Measurements from ENCODE around the gene SUDS3. TPM values are rescaled to one million over a fixed set of nuclear protein-coding genes. Genes with fewer than 3 reads are reported as not detected.
A peak's percentile ranks its signal among the peaks of the same experiment; 100 is the strongest.
"Not testable (repeated sequence)": the region's sequence is repeated elsewhere in the genome, so short reads cannot be mapped to it uniquely, and the experiment has no call there.

SUDS3 gene
- total RNA-seq, 1 experiment from 2014 or later, result 50.5 TPM

GRCh38 chr12:118353721-118354120 is 22.6 kb upstream of the SUDS3 start:
- peaks cover 24% of the 10 kb centered on the region for H3K4me1 Mint-ChIP-seq (ENCODE audit: low read depth, unreplicated experiment)

GRCh38 chr12:118354503-118354902 is 21.9 kb upstream of the SUDS3 start:
- H3K4me1 Mint-ChIP-seq (ENCODE audit: low read depth, unreplicated experiment), result peaks cover 24% of the 10 kb centered on the region
- H3K4me3 Mint-ChIP-seq (ENCODE audit: low read depth, unreplicated experiment); H3K9me3 Mint-ChIP-seq (ENCODE audit: low read depth, unreplicated experiment); H3K27me3 Mint-ChIP-seq (ENCODE audit: unreplicated experiment); BruUV-seq (replicated peaks); H3K27ac Mint-ChIP-seq (ENCODE audit: unreplicated experiment); DNase-seq; intact Hi-C loops (cut with micrococcal nuclease; ENCODE audit: unreplicated experiment): not testable (repeated sequence)
- H3K36me3 Mint-ChIP-seq (ENCODE audit: insufficient read depth, unreplicated experiment), result peaks cover 24% of the 10 kb centered on the region
- CTCF ChIA-PET, result interaction anchor here (0.6 kb wide), 1 partner anchor 13 kb away, joined by 3 read pairs; no protein-coding TSS in a partner anchor

More at GRCh38 chr12:118353721-118354120, 22.6 kb upstream of the SUDS3 start:
- Mint-ChIP-seq H3K4me3 (ENCODE audit: low read depth, unreplicated experiment) (no peak overlapping the region), H3K27ac (ENCODE audit: unreplicated experiment) (no peak overlapping the region), H3K36me3 (ENCODE audit: insufficient read depth, unreplicated experiment) (peaks cover 16% of the 10 kb centered on the region), H3K9me3 (ENCODE audit: low read depth, unreplicated experiment) (no peaks in the 10 kb centered on the region), H3K27me3 (ENCODE audit: unreplicated experiment) (no peaks in the 10 kb centered on the region)
- intact Hi-C loops (cut with micrococcal nuclease; ENCODE audit: unreplicated experiment), result no loop called here
- no peak for TF ChIP-seq CTCF (IDR thresholded peaks at IDR 0.05; ENCODE audit: unreplicated experiment)
- no peak for DNase-seq
- BruUV-seq (replicated peaks), result no TSS peak
- CTCF ChIA-PET, result interaction anchor here (0.6 kb wide), 1 partner anchor 82 kb away, joined by 4 read pairs; no protein-coding TSS in a partner anchor

GRCh38 chr12:118354903-118355302 is 21.5 kb upstream of the SUDS3 start:
- intact Hi-C loops (cut with micrococcal nuclease; ENCODE audit: unreplicated experiment), result loop anchor here (5.0 kb wide), 1 partner anchor 173 kb away; no protein-coding TSS in a partner anchor
- no peak for DNase-seq
- Mint-ChIP-seq H3K27ac (ENCODE audit: unreplicated experiment) (no peak overlapping the region), H3K4me3 (ENCODE audit: low read depth, unreplicated experiment) (no peak overlapping the region), H3K9me3 (ENCODE audit: low read depth, unreplicated experiment) (no peaks in the 10 kb centered on the region), H3K36me3 (ENCODE audit: insufficient read depth, unreplicated experiment) (peaks cover 25% of the 10 kb centered on the region), H3K4me1 (ENCODE audit: low read depth, unreplicated experiment) (peaks cover 24% of the 10 kb centered on the region), H3K27me3 (ENCODE audit: unreplicated experiment) (no peaks in the 10 kb centered on the region)
- BruUV-seq (replicated peaks), result no TSS peak
- TF ChIP-seq CTCF (IDR thresholded peaks at IDR 0.05; ENCODE audit: unreplicated experiment), result no peak
- CTCF ChIA-PET, result interaction anchor here (0.6 kb wide), 1 partner anchor 12 kb away, joined by 3 read pairs; no protein-coding TSS in a partner anchor

- Mint-ChIP-seq H3K27ac (ENCODE audit: unreplicated experiment) (no peak overlapping the region), H3K36me3 (ENCODE audit: insufficient read depth, unreplicated experiment) (peaks cover 25% of the 10 kb centered on the region), H3K4me3 (ENCODE audit: low read depth, unreplicated experiment) (peak overlapping the region; percentile 36), H3K4me1 (ENCODE audit: low read depth, unreplicated experiment) (peaks cover 24% of the 10 kb centered on the region), H3K9me3 (ENCODE audit: low read depth, unreplicated experiment) (no peaks in the 10 kb centered on the region), H3K27me3 (ENCODE audit: unreplicated experiment) (no peaks in the 10 kb centered on the region)
- DNase-seq, result no peak
- no TSS peak for BruUV-seq (replicated peaks)
- TF ChIP-seq CTCF (IDR thresholded peaks at IDR 0.05; ENCODE audit: unreplicated experiment), result no peak
- CTCF ChIA-PET, result interaction anchor here (0.5 to 0.7 kb wide), 4 partner anchors 22 to 1954 kb away, joined by 3 to 11 read pairs (median 3); no protein-coding TSS in a partner anchor
- intact Hi-C loops (cut with micrococcal nuclease; ENCODE audit: unreplicated experiment), result loop anchor here (2.0 to 5.0 kb wide), 3 partner anchors 19 to 174 kb away; no protein-coding TSS in a partner anchor
These were observed 20.5 kb upstream of the SUDS3 start for GRCh38 chr12:118355843-118356242.

GRCh38 chr12:118356809-118357256 is 19.5 kb upstream of the SUDS3 start:
- no TSS peak for BruUV-seq (replicated peaks)
- H3K27me3 Mint-ChIP-seq (ENCODE audit: unreplicated experiment), result no peaks in the 10 kb centered on the region
- intact Hi-C loops (cut with micrococcal nuclease; ENCODE audit: unreplicated experiment), result loop anchor here (2.0 to 5.0 kb wide), 3 partner anchors 20 to 175 kb away; no protein-coding TSS in a partner anchor
- CTCF ChIA-PET, result interaction anchor here (0.5 to 1.2 kb wide), 7 partner anchors 15 to 225 kb away, joined by 3 to 5 read pairs (median 3); partner anchors contain the start of genes SUDS3 and TAOK3
- peak overlapping the region; percentile 93 for H3K27ac Mint-ChIP-seq (ENCODE audit: unreplicated experiment)
- peaks cover 25% of the 10 kb centered on the region for H3K36me3 Mint-ChIP-seq (ENCODE audit: insufficient read depth, unreplicated experiment)
- H3K4me1 Mint-ChIP-seq (ENCODE audit: low read depth, unreplicated experiment), result peaks cover 24% of the 10 kb centered on the region
- H3K4me3 Mint-ChIP-seq (ENCODE audit: low read depth, unreplicated experiment), result peak overlapping the region; percentile 74
- no peaks in the 10 kb centered on the region for H3K9me3 Mint-ChIP-seq (ENCODE audit: low read depth, unreplicated experiment)
- DNase-seq, result no peak
- TF ChIP-seq CTCF (IDR thresholded peaks at IDR 0.05; ENCODE audit: unreplicated experiment), result no peak

Measured in Calu3 (cell line).